ENCODE results near the gene CHRNB2. TPM values are rescaled to one million over a fixed set of nuclear protein-coding genes. Genes with fewer than 3 reads are reported as not detected.

Gene CHRNB2
- total and polyA plus RNA-seq, 2 experiments from 2014 or later = 0.70 TPM; not detected in 1

GRCh38 chr1:154586641-154587040, 19.1 kb downstream of the CHRNB2 start:
- H3K79me2 ChIP-seq = no peaks in the 10 kb centered on the region
- no peaks in the 10 kb centered on the region for H3K27me3 ChIP-seq
- no peaks in the 10 kb centered on the region for H3K9me2 ChIP-seq (replicated peaks; ENCODE audit: insufficient read depth)
- no peaks in the 10 kb centered on the region for H3K36me3 ChIP-seq (replicated peaks; ENCODE audit: insufficient read depth, low read depth)
- no peak for TF ChIP-seq CTCF (IDR thresholded peaks at IDR 0.05; ENCODE audit: poor library complexity)
- TF ChIP-seq EZH2 (IDR thresholded peaks at IDR 0.05; ENCODE audit: borderline replicate concordance) = no peak
- no peak for TF ChIP-seq EZH2phosphoT487 (IDR thresholded peaks at IDR 0.05; ENCODE audit: low read depth, severe bottlenecking, unreplicated experiment)
- 99% methylated on average over 6 of the region's 6 CpGs for WGBS (ENCODE audit: low lambda C conversion rate, missing lambda C conversion rate)
- H3K9me3 ChIP-seq (ENCODE audit: low read depth) = no peaks in the 10 kb centered on the region
- no peak overlapping the region for H3K4me3 ChIP-seq
- no peaks in the 10 kb centered on the region for H3K4me1 ChIP-seq (ENCODE audit: insufficient read depth)
- no peak overlapping the region for H3K4me2 ChIP-seq
- no peak for DNase-seq (ENCODE audit: low spot score)
- no peak overlapping the region for H2AFZ ChIP-seq
- H3K27ac ChIP-seq = no peak overlapping the region
- no peaks in the 10 kb centered on the region for H4K20me1 ChIP-seq (ENCODE audit: insufficient read depth, poor library complexity, severe bottlenecking)

GRCh38 chr1:154589780-154590179, 22.2 kb downstream of the CHRNB2 start:
- DNase-seq (ENCODE audit: low spot score) = no peak
- H3K79me2 ChIP-seq = no peaks in the 10 kb centered on the region
- peaks cover 4% of the 10 kb centered on the region for H4K20me1 ChIP-seq (ENCODE audit: insufficient read depth, poor library complexity, severe bottlenecking)
- H3K27me3 ChIP-seq = no peaks in the 10 kb centered on the region
- H3K27ac ChIP-seq = no peak overlapping the region
- no peak overlapping the region for H3K4me3 ChIP-seq
- no peaks in the 10 kb centered on the region for H3K36me3 ChIP-seq (replicated peaks; ENCODE audit: insufficient read depth, low read depth)
- no peaks in the 10 kb centered on the region for H3K9me2 ChIP-seq (replicated peaks; ENCODE audit: insufficient read depth)
- no peak overlapping the region for H2AFZ ChIP-seq
- WGBS (ENCODE audit: low lambda C conversion rate, missing lambda C conversion rate) = 83% methylated on average over 10 of the region's 10 CpGs
- TF ChIP-seq EZH2 (IDR thresholded peaks at IDR 0.05; ENCODE audit: borderline replicate concordance) (no peak), CTCF (IDR thresholded peaks at IDR 0.05; ENCODE audit: poor library complexity) (no peak), EZH2phosphoT487 (IDR thresholded peaks at IDR 0.05; ENCODE audit: low read depth, severe bottlenecking, unreplicated experiment) (no peak)
- no peak overlapping the region for H3K4me2 ChIP-seq
- H3K4me1 ChIP-seq (ENCODE audit: insufficient read depth) = no peaks in the 10 kb centered on the region
- H3K9me3 ChIP-seq (ENCODE audit: low read depth) = no peaks in the 10 kb centered on the region

GRCh38 chr1:154590756-154591155, 23.2 kb downstream of the CHRNB2 start:
- Histone ChIP-seq H3K4me2 (no peak overlapping the region), H3K4me3 (no peak overlapping the region), H3K27me3 (no peaks in the 10 kb centered on the region), H3K9me2 (replicated peaks; ENCODE audit: insufficient read depth) (no peaks in the 10 kb centered on the region), H3K27ac (no peak overlapping the region), H4K20me1 (ENCODE audit: insufficient read depth, poor library complexity, severe bottlenecking) (peaks cover 7% of the 10 kb centered on the region), H3K4me1 (ENCODE audit: insufficient read depth) (no peaks in the 10 kb centered on the region), H3K36me3 (replicated peaks; ENCODE audit: insufficient read depth, low read depth) (no peaks in the 10 kb centered on the region), H3K79me2 (peaks cover 2% of the 10 kb centered on the region), H3K9me3 (ENCODE audit: low read depth) (no peaks in the 10 kb centered on the region), H2AFZ (no peak overlapping the region)
- TF ChIP-seq EZH2 (IDR thresholded peaks at IDR 0.05; ENCODE audit: borderline replicate concordance) = no peak
- no peak for TF ChIP-seq EZH2phosphoT487 (IDR thresholded peaks at IDR 0.05; ENCODE audit: low read depth, severe bottlenecking, unreplicated experiment)
- TF ChIP-seq CTCF (IDR thresholded peaks at IDR 0.05; ENCODE audit: poor library complexity) = no peak
- 78% methylated on average over 5 of the region's 5 CpGs for WGBS (ENCODE audit: low lambda C conversion rate, missing lambda C conversion rate)
- no peak for DNase-seq (ENCODE audit: low spot score)

GRCh38 chr1:154591206-154591605, 23.6 kb downstream of the CHRNB2 start:
- no peaks in the 10 kb centered on the region for H3K9me2 ChIP-seq (replicated peaks; ENCODE audit: insufficient read depth)
- H3K27me3 ChIP-seq = no peaks in the 10 kb centered on the region
- no peaks in the 10 kb centered on the region for H3K9me3 ChIP-seq (ENCODE audit: low read depth)
- 96% methylated on average over 7 of the region's 7 CpGs for WGBS (ENCODE audit: low lambda C conversion rate, missing lambda C conversion rate)
- no peak overlapping the region for H3K4me2 ChIP-seq
- no peaks in the 10 kb centered on the region for H3K4me1 ChIP-seq (ENCODE audit: insufficient read depth)
- H4K20me1 ChIP-seq (ENCODE audit: insufficient read depth, poor library complexity, severe bottlenecking) = peaks cover 7% of the 10 kb centered on the region
- TF ChIP-seq EZH2 (IDR thresholded peaks at IDR 0.05; ENCODE audit: borderline replicate concordance) (no peak), CTCF (IDR thresholded peaks at IDR 0.05; ENCODE audit: poor library complexity) (no peak), EZH2phosphoT487 (IDR thresholded peaks at IDR 0.05; ENCODE audit: low read depth, severe bottlenecking, unreplicated experiment) (no peak)
- H3K4me3 ChIP-seq = no peak overlapping the region
- no peak for DNase-seq (ENCODE audit: low spot score)
- no peak overlapping the region for H2AFZ ChIP-seq
- peaks cover 2% of the 10 kb centered on the region for H3K79me2 ChIP-seq
- no peaks in the 10 kb centered on the region for H3K36me3 ChIP-seq (replicated peaks; ENCODE audit: insufficient read depth, low read depth)
- H3K27ac ChIP-seq = no peak overlapping the region
